ENCODE data around the gene MRPS2. TPM values are rescaled to one million over a fixed set of nuclear protein-coding genes. Genes with fewer than 3 reads are reported as not detected.

MRPS2 gene
- total and polyA plus RNA-seq, 2 of the 4 experiments (the other 2 are of a cell fraction) = 53.1 to 104 TPM

- Histone ChIP-seq H2AK9ac (replicated peaks; ENCODE audit: low read depth, low read length, poor library complexity) (no peak overlapping the region), H2AK5ac (ENCODE audit: low read depth, low read length) (no peak overlapping the region), H3K18ac (ENCODE audit: low read depth, low read length) (no peak overlapping the region), H3K23ac (ENCODE audit: low read depth, low read length) (no peak overlapping the region), H3K36me3 (ENCODE audit: control insufficient read depth, insufficient read depth, low read length) (peaks cover 36% of the 10 kb centered on the region), H3K9me3 (ENCODE audit: control insufficient read depth, insufficient read depth, low read length) (no peaks in the 10 kb centered on the region), H2BK120ac (ENCODE audit: low read depth, low read length) (no peak overlapping the region), H2AFZ (replicated peaks; ENCODE audit: low read length, poor library complexity) (no peak overlapping the region), H4K8ac (ENCODE audit: low read depth in 2 of 2, low read length in 2 of 2) (no peak overlapping the region), H3K4me2 (ENCODE audit: low read depth, low read length) (no peak overlapping the region), H4K91ac (ENCODE audit: insufficient read depth, low read depth, low read length) (no peak overlapping the region), H3K4ac (ENCODE audit: low read depth, low read length) (no peak overlapping the region), H3K79me1 (ENCODE audit: low read depth in 1 of 2, low read length in 2 of 2) (peaks cover 14 to 15% of the 10 kb centered on the region in 2 experiments; a peak in 2 of 4 replicates), H3K27me3 (ENCODE audit: control insufficient read depth, insufficient read depth, low read length) (no peaks in the 10 kb centered on the region), H3K9me1 (ENCODE audit: insufficient read depth, low read length) (no peaks in the 10 kb centered on the region; the same call in 1 of the 2 replicates), H4K5ac (ENCODE audit: low read depth, low read length) (no peak overlapping the region), H3K4me1 (ENCODE audit: control insufficient read depth, insufficient read depth, low read length) (peaks cover 4% of the 10 kb centered on the region; the same call in 1 of the 2 replicates), H3K4me3 (ENCODE audit: insufficient read depth, low read depth, low read length) (no peak overlapping the region), H3K56ac (ENCODE audit: extremely low read depth, insufficient read depth, low read length) (no peak overlapping the region), H4K20me1 (ENCODE audit: insufficient read depth, low read length) (no peaks in the 10 kb centered on the region; the same call in 1 of the 2 replicates), H2BK15ac (ENCODE audit: low read depth, low read length) (no peak overlapping the region), H3K27ac (ENCODE audit: insufficient read depth, low read length) (no peak overlapping the region), H3K9ac (ENCODE audit: low read depth, low read length) (no peak overlapping the region), H2BK5ac (ENCODE audit: low read depth, low read length, poor library complexity, severe bottlenecking) (no peak overlapping the region), H3K14ac (replicated peaks; ENCODE audit: low read depth, low read length) (no peak overlapping the region), H2BK20ac (ENCODE audit: low read depth, low read length) (no peak overlapping the region)
- TF ChIP-seq CTCF (conservative IDR thresholded peaks at IDR 0.05; ENCODE audit: low read depth, low read length) (no peak), NFE2L2 (IDR thresholded peaks at IDR 0.05; ENCODE audit: low read depth, low read length) (no peak), POLR2A (IDR thresholded peaks at IDR 0.05; ENCODE audit: low read depth, low read length) (no peak), RAD21 (IDR thresholded peaks at IDR 0.05; ENCODE audit: low read length) (no peak), RCOR1 (IDR thresholded peaks at IDR 0.05; ENCODE audit: insufficient replicate concordance, low read length) (no peak), MAZ (IDR thresholded peaks at IDR 0.05; ENCODE audit: borderline replicate concordance, low read depth, low read length) (no peak), MAFK (IDR thresholded peaks at IDR 0.05; ENCODE audit: low read depth, low read length) (no peak), ELK1 (IDR thresholded peaks at IDR 0.05; ENCODE audit: borderline replicate concordance, low read depth, low read length) (no peak), USF2 (IDR thresholded peaks at IDR 0.05; ENCODE audit: low read depth, low read length) (no peak)
- DNase-seq (no peak), ATAC-seq (ENCODE audit: low read depth) (no peak)
- no TSS peak for BruUV-seq (replicated peaks)
- intact Hi-C loops (cut with micrococcal nuclease) (no loop called here), dilution Hi-C loops (cut with HindIII; ENCODE audit: low sequenced_read_pairs, unreplicated experiment) (no loop called here), in situ Hi-C loops (cut with MboI; ENCODE audit: low sequenced_read_pairs) (no loop called here)
- WGBS, 2 experiments (ENCODE audit: extremely low coverage in 2 of 2, insufficient read length in 1 of 2) = 88% methylated on average over 11 of the region's 25 CpGs; no CpG with 5 or more reads in 1 of the 2 experiments
- CTCF ChIA-PET = no interaction called here
- POLR2A ChIA-PET (ENCODE audit: unreplicated experiment) = interaction anchor here (0.6 kb wide), 1 partner anchor 474 kb away, joined by 10 read pairs; no protein-coding TSS in a partner anchor
Observed at GRCh38 chr9:135485385-135485784, 15.1 kb upstream of the MRPS2 start.
